HG03064 (cell line): ENCODE measurements around the gene PARP2.
"Not testable (repeated sequence)": the region's sequence is repeated elsewhere in the genome, so short reads cannot be mapped to it uniquely, and the experiment has no call there.

ENCODE experiments used
- ATAC-seq: cut with Tn5 transposase; IDR thresholded peaks from one replicate; pipeline ENCODE4 v1.9.1; 2021; ENCODE audit warnings: low read depth; ENCODE audit not compliant: unreplicated experiment

The PARP2 gene

DNA sequence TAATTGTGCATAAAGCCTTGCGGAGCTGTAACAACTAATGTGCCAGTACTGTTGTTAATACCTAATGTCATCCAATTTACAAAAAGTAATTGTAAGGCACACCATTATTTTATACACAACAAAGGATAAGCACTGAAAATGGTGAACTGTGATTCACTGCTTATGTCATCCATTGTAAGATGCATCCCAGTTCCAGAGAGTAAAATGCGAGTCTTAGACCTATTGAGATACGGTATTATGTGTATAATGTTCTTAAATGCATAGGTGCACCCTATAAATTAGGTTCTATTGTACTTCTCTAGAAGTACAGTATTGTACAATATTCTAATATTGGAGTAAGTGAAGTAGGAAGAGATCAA is 406 bp downstream of the PARP2 start:
- ATAC-seq: no peak

DNA sequence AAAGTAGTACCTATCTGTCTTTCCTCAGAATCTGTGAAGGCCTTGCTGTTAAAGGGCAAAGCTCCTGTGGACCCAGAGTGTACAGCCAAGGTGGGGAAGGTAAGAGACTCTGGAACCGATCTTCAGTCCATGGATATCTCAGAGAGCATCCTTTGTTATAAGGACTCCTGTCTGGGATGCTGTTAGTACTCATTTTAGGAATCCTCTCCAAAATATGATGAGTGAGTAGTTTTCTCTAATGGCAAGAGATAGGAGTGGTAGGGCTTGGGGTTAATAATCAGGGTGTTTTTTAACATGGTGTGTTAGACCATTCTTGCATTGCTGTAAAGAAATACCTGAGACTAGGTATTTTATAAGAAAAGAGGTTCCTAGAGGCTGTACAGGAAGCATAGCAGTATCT is 1.9 kb downstream of the PARP2 start:
- no peak for ATAC-seq

DNA sequence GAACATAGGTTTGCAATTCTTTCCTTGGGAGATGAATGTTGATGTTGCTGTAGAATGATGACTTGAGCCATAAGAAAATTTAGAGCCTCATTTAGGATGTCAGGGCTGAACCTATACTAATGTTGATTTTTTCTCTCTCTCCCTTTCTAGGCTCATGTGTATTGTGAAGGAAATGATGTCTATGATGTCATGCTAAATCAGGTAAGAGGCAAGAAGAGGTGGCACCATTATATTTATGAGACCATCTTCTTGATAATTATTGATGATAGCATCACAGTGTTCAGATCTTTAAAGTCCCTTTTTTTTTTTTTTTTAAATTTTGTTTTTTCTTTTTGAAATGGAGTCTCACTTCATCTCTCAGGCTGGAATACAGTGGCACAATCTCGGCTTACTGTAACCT is 3.3 kb downstream of the PARP2 start:
- ATAC-seq: no peak

DNA sequence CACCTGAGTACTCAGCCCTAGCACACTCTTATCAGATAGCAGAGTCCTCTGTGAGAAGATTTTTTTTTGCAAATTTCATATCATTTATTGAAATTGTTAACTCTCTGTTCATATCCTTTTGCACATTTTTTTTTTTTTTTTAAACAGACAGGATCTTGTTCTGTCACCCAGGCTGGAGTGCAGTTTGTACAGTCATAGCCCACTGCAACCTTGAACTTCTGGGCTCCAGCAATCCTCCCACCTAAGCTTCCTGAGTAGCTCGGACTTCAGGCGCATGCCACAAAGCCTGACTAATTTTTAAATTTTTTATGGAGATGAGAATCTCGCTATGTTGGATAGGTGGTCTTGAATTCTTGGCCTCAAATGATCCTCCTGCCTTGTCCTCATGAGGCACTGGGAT is 4.3 kb downstream of the PARP2 start:
- no peak for ATAC-seq

DNA sequence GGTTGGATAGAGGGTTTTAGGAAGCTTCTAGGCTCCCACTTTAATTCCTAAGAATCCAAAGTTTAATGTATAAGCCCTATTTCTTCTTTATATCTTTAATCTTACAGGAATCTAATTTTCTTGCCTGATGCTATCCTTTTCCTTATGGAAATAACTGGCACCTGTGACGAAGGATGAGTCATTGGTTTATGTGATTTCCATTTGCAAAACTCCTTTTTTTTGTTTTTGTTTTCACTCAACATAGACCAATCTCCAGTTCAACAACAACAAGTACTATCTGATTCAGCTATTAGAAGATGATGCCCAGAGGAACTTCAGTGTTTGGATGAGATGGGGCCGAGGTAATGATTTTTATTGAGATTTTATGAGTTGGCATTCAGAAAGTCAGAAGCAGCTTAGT is 6.8 kb downstream of the PARP2 start:
- ATAC-seq: no peak

DNA sequence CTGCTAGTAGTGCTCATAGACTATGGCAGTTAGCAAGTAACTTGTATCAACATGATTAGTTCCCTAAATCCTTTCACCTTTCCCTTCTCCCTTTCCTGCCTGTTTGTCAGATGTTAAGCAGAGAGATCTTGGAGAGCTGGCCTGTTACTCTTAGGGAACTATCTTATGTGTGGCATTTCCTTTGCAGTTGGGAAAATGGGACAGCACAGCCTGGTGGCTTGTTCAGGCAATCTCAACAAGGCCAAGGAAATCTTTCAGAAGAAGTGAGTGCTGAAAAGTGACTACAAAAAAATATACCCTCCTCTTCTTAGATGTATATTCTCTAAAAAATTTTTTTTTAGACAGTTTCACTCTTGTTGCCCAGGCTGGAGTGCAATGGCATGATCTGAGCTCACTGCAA is 7.4 kb downstream of the PARP2 start:
- ATAC-seq: no peak

DNA sequence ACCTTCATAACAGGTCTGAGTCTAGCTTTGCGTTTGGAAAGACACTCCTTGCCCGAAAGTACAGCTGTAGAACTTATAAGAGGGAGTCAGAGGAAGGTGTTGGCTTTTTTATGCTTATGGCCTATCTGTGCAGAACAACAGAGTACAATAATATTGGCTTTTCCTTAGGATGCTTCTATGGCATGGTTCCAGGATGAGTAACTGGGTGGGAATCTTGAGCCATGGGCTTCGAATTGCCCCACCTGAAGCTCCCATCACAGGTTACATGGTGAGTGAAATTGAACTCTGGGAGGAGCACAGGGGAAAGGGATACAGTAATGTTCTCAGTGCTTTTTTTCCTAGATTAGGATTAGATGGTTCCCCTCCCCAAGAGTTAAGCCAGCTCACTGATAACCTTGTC is 13.0 kb downstream of the PARP2 start:
- ATAC-seq: no peak

DNA sequence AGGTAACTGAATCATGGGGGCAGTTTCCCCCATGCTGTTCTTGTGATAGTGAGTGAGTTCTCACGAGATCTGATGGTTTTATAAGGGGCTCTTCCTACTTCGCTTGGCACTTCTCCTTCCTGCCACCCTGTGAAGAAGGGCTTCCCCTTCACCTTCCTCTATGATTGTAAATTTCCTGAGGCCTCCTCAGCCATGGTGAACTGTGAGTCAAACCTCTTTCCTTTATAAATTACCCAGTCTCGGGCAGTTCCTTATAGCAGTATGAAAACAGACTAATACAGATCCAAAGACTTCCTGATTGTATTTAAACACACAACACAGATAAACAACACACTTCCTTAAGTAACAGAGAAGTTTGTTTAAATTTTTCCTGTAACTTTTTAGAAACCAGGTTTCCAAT is 15.0 kb downstream of the PARP2 start:
- ATAC-seq: not testable (repeated sequence)

DNA sequence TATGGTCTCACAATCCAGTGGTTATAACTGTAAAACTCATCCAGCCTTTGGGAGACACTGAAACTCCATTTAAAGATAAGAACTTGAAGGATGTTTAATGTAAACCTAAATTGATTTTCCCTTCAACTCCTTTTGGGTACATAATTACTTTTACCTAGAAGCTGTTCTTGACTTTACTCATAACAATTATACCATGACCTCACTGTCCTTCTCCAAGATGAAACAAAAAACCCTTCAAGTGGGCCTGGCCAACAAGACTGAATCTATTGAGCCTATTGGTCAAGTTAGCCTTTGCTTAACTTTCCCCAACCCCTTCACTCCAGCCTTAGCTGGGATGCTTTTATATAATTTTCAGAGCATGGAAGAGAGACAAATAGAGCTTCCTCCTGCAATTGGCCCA is 22.5 kb downstream of the PARP2 start:
- no peak for ATAC-seq

DNA sequence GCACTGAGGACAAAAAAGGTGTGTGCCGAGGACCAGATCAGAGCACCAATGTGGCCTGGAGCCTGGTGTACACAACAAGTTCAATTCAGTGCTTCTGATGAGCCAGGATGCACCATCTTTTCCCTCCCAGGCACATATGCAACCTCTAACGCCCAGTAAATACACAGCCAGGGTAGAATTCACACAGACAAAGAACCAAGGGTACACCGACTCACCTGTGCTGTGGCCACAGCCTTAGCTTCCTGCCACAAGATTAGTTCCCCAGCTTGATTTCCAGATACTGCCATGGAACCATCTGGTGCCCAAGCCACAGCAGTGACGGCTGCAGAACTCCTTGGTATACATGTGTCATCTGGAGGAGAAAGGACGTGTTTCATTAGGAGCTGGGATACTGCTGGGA is 29.4 kb downstream of the PARP2 start:
- ATAC-seq: no peak

DNA sequence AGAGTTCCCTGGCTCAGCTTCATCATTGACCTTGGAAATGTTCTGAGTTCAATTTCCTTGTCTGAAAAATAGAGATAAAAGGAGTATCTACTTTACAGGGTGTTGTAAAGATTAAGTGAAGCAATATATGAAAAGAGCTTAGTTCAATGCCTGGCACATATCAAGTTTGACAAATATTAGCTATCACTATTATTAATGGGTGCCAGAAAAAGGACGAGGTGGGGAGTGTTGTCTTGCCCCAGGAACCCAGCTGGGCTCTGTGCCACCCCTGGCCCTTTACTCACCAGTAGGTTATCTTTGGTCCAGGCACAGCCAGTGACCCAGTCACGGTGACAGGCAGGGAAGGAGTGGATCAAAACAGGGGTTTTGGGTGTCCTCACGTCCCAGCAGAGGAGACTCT is 32.0 kb downstream of the PARP2 start:
- no peak for ATAC-seq

DNA sequence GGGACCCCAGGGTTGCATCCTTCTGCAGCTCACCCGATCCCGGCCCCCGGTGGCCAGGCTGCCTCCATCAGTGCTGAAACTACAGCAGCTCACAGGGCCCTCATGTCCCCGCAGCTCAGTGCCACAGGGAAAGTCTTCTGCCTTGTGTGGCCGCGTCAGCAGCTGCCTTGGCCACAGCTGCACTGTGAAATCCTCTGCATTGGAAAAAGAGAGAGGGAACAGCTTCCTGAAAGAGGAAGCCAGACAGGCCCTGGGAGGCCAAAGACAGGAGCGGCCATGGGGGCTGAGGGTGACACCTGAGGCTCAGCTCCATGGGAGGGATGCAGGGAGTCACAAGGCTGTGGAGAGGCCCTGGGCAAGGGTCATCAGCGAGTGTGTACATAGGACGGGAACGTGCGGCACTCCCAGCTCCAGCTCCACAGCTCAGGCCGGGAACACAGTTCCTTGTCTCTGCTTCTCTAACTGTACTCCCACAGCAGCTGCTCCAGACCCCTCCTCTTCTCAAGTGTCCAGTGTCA is 32.7 kb downstream of the PARP2 start:
- no peak for ATAC-seq

DNA sequence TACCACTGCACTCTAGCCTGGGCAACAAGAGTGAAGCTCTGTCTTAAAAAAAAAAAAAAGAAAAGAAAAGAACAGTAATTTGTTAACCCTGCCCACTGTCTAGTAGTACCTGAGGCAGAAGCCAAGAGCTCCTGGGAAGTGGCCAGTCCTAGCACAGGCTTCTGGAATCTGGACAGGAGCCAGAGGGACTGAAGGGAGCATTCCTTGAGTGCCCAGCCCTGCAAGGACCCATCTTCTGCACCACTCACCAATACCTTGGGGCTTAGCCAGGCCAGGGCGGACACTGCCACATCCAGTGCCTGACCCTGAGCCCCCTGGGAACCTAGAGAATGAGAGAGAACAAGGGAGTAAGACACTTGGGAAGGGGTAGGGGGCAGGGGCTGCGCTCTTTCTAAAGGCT is 33.7 kb downstream of the PARP2 start:
- ATAC-seq: no peak

DNA sequence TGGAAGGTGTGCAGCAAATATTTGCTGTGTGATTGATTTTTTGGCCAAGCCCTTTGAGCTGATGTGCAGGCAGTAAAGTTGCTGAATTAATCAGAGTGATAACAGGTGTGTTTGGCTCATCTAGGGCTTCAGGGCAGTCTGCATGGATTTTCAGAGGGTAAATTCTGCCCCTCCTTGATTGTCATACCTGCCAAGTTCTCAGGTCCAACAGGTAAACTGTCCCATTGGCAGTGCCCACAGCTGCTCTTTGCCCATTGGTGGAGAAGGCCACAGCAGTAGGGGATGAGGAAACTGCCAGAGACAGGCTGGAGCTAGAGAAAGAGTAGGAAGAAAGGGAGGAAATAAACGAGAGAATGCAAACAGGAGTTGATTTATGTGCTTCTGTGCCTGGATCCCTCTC is 36.3 kb downstream of the PARP2 start:
- no peak for ATAC-seq

DNA sequence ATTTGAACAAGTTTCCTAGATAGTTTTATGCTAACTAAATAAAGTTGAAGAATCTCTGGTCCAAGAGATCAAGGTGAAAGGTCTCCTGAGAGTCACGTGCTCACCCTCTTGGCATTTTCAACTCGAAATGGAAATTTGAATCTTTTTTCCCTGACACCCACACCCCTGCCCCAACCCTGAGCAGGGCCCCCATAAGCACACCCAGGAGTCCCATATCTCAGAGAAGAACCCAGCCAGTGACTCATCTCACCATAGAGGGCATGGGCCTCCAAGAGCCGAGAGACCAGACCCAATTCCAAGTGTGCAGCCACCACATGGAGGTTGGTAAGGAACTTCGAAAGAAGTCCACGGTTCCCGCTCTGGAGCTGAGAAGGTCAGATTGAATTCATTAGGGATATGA is 37.2 kb downstream of the PARP2 start:
- ATAC-seq: no peak

DNA sequence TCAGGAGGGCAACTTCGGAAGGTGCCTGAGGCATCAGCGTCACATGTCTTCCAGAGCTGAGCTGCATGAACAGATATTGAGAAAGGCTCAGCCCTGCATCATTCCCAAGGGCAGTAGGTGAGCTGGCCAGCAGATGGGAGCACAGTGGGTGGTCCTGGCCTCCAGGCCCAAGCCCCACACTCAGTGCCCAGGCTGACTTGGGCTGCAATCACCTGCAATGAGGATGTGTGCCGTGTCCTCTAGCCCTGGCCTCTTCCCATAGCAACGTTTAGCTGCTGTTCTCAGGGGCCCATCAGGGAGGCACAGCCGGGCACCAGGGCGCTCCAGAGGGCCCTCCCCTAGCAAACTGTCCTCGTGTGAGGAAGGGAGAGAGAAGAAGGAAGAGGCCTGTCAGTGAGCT is 37.9 kb downstream of the PARP2 start:
- no peak for ATAC-seq

DNA sequence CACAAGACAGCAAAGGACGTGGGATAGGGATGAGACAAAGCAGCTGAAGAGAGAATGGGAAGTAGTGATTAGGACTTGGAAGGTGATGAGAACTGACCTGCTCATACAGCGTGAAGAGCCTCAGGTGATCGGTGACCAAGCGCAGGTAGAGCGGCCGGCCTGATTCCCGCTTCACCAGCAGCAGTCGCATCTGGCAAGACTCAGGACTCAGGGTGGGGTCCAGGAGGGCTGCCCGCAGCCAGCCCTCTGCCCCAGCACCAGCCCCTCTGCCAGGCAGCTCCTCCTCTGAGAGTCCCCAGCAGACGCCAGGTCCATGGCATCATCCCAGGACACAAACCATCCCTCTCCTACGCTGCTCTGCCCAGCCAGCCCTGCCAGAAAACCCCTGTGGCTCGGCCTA is 39.1 kb downstream of the PARP2 start:
- ATAC-seq: no peak

DNA sequence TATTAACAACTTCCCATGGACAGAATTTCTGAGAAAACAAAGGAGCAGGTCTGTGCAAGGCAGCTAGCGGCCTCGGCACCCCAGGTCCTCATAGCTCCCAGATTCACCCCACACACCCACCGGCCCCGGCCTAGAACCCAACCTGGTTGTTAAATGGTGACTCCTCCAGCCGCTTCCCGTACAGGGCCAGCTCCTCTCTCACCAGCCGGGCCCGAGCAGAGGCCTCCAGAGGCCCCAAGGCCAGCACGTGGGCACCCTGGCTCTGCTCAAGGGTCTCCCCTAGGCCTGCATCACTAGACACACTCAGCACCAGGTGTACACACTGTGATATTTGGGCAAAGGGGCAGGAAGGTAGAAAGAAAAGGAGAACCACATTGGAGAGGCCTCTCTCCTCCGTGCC is 39.6 kb downstream of the PARP2 start:
- ATAC-seq: no peak

DNA sequence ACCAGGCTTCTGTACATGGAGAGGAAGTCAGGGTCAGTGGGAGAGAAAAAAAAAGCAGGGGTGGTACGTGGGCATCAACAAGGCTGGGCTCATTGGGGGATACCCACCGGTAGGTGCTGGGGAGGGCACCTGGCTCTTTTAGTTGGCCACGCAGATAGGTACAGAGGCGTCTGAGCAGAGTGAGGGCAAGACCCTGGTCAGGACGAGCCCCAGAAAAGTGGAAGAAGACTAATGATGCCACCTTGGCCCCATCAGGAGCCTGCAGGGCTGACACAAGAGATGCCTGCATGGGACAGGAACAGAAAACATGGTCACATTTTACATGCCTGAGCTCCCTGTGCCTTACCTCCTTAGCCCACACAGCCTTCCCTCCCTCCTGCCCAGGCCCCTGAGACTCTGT is 40.2 kb downstream of the PARP2 start:
- ATAC-seq: no peak

DNA sequence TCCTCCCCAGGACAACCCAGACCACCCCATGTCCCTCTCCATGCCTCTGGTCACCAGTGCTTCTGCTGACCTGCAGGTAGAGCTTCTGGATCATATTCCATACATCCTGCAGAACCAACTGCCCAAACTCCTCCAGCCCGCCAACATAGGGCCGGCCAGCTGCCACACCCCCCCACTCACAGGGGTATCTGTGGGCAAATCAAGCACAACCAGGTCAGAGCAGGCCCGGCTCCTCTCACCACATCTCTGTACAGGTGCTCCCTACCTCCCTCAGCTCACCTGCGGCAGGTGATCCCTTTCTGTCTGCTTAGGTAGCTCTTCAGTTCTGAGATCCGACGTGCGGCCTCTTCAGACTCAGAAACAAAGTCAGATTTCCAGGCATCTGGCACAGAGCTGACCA is 40.9 kb downstream of the PARP2 start:
- no peak for ATAC-seq

DNA sequence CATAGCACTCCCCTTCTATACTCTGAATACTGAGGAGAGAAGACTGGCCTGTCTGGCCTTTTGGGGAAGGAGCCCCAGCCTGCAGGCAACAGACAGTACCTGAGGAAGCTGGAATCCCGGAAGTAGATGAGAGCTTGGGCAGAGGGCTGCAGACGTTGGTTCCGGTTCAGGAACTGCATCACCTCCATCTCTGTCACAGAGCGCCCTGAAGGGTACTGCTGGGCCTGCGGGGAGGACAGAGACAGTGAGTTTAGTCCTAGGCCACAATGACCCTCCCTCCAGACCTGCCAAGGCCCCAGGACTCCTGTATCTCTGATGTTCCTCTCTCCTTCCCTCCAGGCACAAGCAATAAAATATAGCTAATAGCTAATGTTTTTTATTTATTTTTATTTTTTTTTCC is 41.5 kb downstream of the PARP2 start:
- ATAC-seq: no peak

DNA sequence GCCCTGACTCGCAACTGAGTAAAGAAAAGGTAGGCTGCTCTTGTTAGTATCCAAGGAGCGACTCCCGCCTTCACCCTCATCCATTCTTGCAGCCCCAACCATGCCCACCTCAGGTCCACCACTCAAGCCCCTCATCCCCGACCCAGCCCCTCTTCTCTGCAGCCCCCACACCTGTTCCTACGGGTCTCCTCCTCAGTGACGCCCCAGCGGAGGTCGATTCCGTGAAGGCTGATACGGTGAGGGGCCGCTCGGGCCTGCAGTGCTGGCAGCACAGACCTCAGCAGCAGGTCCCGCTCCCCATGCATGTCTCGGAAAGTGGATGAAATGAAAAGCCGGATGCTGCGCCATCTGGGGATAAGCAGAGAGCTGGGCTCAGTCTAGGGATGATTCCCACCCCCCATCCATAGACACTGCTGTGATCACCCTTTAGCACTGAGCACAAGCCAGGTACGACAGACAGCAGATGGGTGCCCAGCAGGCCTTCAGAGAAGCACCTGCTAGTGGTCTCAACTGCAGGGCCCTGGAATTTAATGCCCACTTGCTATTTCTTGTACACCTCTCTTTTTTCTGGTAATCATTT is 42.9 kb downstream of the PARP2 start:
- ATAC-seq: no peak

DNA sequence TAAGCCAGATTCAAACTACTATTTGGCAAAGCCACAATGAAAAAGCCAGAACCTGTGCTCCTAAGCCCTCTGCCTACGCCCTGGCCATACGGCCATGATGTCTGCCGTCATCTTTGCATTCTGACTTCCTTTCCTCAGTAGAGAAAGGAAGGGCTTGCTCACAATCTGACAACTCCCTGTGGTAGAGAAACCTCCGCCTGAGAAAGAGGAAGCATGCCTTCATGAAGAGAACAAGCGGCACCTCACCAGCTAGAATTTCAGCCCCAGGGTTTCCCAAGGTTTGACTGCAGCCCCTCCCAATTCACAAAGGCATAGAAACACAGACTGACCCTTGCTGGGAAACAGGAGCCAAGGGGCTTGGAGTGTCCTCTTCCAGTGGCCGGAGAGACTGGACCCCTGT is 44.1 kb downstream of the PARP2 start:
- no peak for ATAC-seq
